Colonic mucosa (tissue), 4 donors: ENCODE data around the gene PACSIN2. TPM values are rescaled to one million over a fixed set of nuclear protein-coding genes. Genes with fewer than 3 reads are reported as not detected.

ENCODE experiments used
- DNase-seq: peaks from one replicate; pipeline ENCODE4 v3.0.0-alpha.2; 2020
- H3K27ac ChIP-seq: fragments of 200-600 bp; one replicate; pipeline ENCODE4 v1.8.0; 2021
- H3K27me3 ChIP-seq: fragments of 200-600 bp; one replicate; pipeline ENCODE4 v1.8.0; 2021
- H3K36me3 ChIP-seq: fragments of 200-600 bp; one replicate; pipeline ENCODE4 v1.8.0; 2021
- H3K4me1 ChIP-seq: fragments of 200-600 bp; one replicate; pipeline ENCODE4 v1.8.0; 2021; ENCODE audit warnings: mild to moderate bottlenecking
- H3K4me3 ChIP-seq: fragments of 200-600 bp; one replicate; pipeline ENCODE4 v1.8.0; 2021
- H3K9ac ChIP-seq, 2 donors: one replicate each; pipeline ENCODE4 v1.7.0; 2013; ENCODE audit warnings: control low read depth in 2 of 2, low read depth in 2 of 2, low read length in 2 of 2
- H3K9me3 ChIP-seq: fragments of 200-600 bp; one replicate; pipeline ENCODE4 v1.8.0; 2021
- CTCF ChIP-seq: fragments of 200-600 bp; IDR thresholded peaks from one replicate; pipeline ENCODE4 v1.8.0; 2022; ENCODE audit warnings: antibody characterized with exemption, mild to moderate bottlenecking
- intact Hi-C: fragments of 100-400 bp; cut with DNase I; formaldehyde crosslinking; loops from one replicate; pipeline ENCODE4 v1.14.1; 2022
- total RNA-seq, 2 donors: library from RNA; stranded (reverse); fragmentation: NEBNext Ultra II Directional in 1 of 2; extraction: Animal tissue kit (Norgen Biotek cat#: 25700) in 1 of 2; gene quantifications; one replicate each; pipeline ENCODE4 v1.2.1, GENCODE V29; 2021
- donor health status: healthy.
- donor health status: DM: no; HTN: no; CAD: no.
- donor health status: DM: no; HTN: no; CAD: no.

PACSIN2 gene
- total RNA-seq, 2 donors from 2014 or later: 143 to 160 TPM

- DNase-seq: no peak
- peaks cover 4% of the 10 kb centered on the region for H3K36me3 ChIP-seq
- no peak overlapping the region for H3K4me3 ChIP-seq
- no peaks in the 10 kb centered on the region for H3K27me3 ChIP-seq
- no peaks in the 10 kb centered on the region for H3K9me3 ChIP-seq
- no peak for TF ChIP-seq CTCF
- intact Hi-C loops: no loop called here
- H3K27ac ChIP-seq: no peak overlapping the region
- no peaks in the 10 kb centered on the region for H3K4me1 ChIP-seq
- no peak overlapping the region for H3K9ac ChIP-seq
Observed at GRCh38 chr22:42829302-42829701, 185.6 kb downstream of the PACSIN2 start.

GRCh38 chr22:42825796-42826195, 189.2 kb downstream of the PACSIN2 start:
- Histone ChIP-seq H3K27me3 (no peaks in the 10 kb centered on the region), H3K4me3 (no peak overlapping the region), H3K9ac (no peak overlapping the region), H3K36me3 (peaks cover 4% of the 10 kb centered on the region), H3K9me3 (no peaks in the 10 kb centered on the region), H3K4me1 (no peaks in the 10 kb centered on the region), H3K27ac (no peak overlapping the region)
- no peak for DNase-seq
- no peak for TF ChIP-seq CTCF
- intact Hi-C loops: no loop called here

GRCh38 chr22:42821386-42821785, 193.6 kb downstream of the PACSIN2 start:
- H3K27me3 ChIP-seq: no peaks in the 10 kb centered on the region

GRCh38 chr22:42820045-42820763, 194.7 kb downstream of the PACSIN2 start:
- no peaks in the 10 kb centered on the region for H3K4me1 ChIP-seq
- intact Hi-C loops: loop anchor here (5.0 kb wide), 1 partner anchor 158 kb away; no protein-coding TSS in a partner anchor
- peak; percentile 64 for TF ChIP-seq CTCF
- no peak overlapping the region for H3K4me3 ChIP-seq
- no peak for DNase-seq
- H3K27ac ChIP-seq: no peak overlapping the region
- no peak overlapping the region for H3K9ac ChIP-seq
- peaks cover 4% of the 10 kb centered on the region for H3K36me3 ChIP-seq
- H3K9me3 ChIP-seq: no peaks in the 10 kb centered on the region
- no peaks in the 10 kb centered on the region for H3K27me3 ChIP-seq

More at GRCh38 chr22:42821386-42821785, 193.6 kb downstream of the PACSIN2 start:
- Histone ChIP-seq H3K27ac (no peak overlapping the region), H3K4me1 (no peaks in the 10 kb centered on the region), H3K9ac (no peak overlapping the region), H3K36me3 (peaks cover 4% of the 10 kb centered on the region), H3K4me3 (no peak overlapping the region), H3K9me3 (no peaks in the 10 kb centered on the region)
- intact Hi-C loops: loop anchor here (5.0 kb wide), 1 partner anchor 159 kb away; no protein-coding TSS in a partner anchor
- DNase-seq: no peak
- TF ChIP-seq CTCF: no peak

Other genes starting within 250 kb of the PACSIN2 start
- 10 to 100 TPM; 29.4 to 47.7 TPM for gene ARFGAP3, start 157.9 kb downstream of the PACSIN2 start, total RNA-seq
- 1 to 10 TPM; 1.9 to 3.3 TPM for gene TTLL1, start 74.2 kb upstream of the PACSIN2 start, total RNA-seq
- 10 to 100 TPM; 29.5 to 31.4 TPM for gene BIK, start 95.6 kb upstream of the PACSIN2 start, total RNA-seq
- gene MCAT, start 128.2 kb upstream of the PACSIN2 start, total RNA-seq: 10 to 100 TPM; 17.9 to 35.1 TPM
- 100 to 1,000 TPM; 266 to 426 TPM for gene TSPO, start 136.4 kb upstream of the PACSIN2 start, total RNA-seq
- gene TTLL12, start 172.0 kb upstream of the PACSIN2 start, total RNA-seq: 100 to 1,000 TPM in 1 of 2 donors, 10 to 100 TPM in 1; 89.3 to 147 TPM